ENCODE measurements around the gene COL11A1. TPM values are rescaled to one million over a fixed set of nuclear protein-coding genes. Genes with fewer than 3 reads are reported as not detected.

Gene COL11A1
- total RNA-seq, 1 donor from 2014 or later: 0.38 TPM

DNA sequence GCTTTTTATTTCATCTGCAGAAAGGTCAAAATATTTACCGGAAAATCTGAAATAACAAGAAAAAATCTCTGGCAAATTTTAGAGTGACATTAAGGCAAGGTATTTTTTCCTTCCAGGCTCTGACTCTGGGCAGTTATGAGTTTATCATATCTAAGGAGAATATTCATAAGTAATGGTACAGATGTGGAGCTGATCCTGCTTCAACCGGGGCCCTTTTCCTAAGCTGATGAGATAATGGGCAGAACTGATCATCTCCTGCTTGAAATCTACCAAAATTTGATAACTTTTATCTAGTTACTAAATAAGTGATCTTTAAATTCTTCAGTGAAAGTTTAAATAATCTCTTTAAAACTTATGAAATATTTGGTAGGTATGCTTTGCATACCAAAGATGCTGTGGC is 211.6 kb downstream of the COL11A1 start:
- TF ChIP-seq, protein P1, sequence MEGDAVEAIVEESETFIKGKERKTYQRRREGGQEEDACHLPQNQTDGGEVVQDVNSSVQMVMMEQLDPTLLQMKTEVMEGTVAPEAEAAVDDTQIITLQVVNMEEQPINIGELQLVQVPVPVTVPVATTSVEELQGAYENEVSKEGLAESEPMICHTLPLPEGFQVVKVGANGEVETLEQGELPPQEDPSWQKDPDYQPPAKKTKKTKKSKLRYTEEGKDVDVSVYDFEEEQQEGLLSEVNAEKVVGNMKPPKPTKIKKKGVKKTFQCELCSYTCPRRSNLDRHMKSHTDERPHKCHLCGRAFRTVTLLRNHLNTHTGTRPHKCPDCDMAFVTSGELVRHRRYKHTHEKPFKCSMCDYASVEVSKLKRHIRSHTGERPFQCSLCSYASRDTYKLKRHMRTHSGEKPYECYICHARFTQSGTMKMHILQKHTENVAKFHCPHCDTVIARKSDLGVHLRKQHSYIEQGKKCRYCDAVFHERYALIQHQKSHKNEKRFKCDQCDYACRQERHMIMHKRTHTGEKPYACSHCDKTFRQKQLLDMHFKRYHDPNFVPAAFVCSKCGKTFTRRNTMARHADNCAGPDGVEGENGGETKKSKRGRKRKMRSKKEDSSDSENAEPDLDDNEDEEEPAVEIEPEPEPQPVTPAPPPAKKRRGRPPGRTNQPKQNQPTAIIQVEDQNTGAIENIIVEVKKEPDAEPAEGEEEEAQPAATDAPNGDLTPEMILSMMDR (IDR thresholded peaks at IDR 0.05; ENCODE audit: insufficient read depth, low read length, poor library complexity, severe bottlenecking): no peak
- DNase-seq (ENCODE audit: low read depth): no peak
- Histone ChIP-seq H3K36me3 (ENCODE audit: control insufficient read depth, insufficient read depth, low read length) (no peaks in the 10 kb centered on the region), H3K4me3 (ENCODE audit: low read depth, low read length) (no peak overlapping the region), H3K27me3 (ENCODE audit: control insufficient read depth, insufficient read depth, low read length) (no peaks in the 10 kb centered on the region)

DNA sequence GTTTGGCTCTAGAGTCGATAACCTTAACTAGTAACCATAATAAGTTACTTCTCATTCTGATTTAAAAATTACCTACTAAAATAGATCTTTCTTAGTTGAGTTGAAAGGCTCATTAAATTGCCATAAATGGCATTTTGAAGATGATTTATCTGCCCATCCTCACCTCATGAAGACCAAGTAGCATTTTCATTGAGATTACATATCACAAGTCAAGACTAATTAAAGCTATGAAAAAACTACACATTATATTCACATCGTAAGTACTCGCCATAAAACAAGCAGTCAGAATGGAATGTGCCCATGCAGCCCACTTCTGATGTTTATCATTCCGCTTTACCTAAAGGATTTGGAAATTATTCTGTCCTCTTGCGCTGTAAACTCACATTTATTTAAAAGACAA is 212.0 kb downstream of the COL11A1 start:
- DNase-seq (ENCODE audit: low read depth): no peak
- Histone ChIP-seq H3K4me3 (ENCODE audit: low read depth, low read length) (no peak overlapping the region), H3K36me3 (ENCODE audit: control insufficient read depth, insufficient read depth, low read length) (no peaks in the 10 kb centered on the region), H3K27me3 (ENCODE audit: control insufficient read depth, insufficient read depth, low read length) (no peaks in the 10 kb centered on the region)
- TF ChIP-seq, protein P1 (IDR thresholded peaks at IDR 0.05; ENCODE audit: insufficient read depth, low read length, poor library complexity, severe bottlenecking): no peak

DNA sequence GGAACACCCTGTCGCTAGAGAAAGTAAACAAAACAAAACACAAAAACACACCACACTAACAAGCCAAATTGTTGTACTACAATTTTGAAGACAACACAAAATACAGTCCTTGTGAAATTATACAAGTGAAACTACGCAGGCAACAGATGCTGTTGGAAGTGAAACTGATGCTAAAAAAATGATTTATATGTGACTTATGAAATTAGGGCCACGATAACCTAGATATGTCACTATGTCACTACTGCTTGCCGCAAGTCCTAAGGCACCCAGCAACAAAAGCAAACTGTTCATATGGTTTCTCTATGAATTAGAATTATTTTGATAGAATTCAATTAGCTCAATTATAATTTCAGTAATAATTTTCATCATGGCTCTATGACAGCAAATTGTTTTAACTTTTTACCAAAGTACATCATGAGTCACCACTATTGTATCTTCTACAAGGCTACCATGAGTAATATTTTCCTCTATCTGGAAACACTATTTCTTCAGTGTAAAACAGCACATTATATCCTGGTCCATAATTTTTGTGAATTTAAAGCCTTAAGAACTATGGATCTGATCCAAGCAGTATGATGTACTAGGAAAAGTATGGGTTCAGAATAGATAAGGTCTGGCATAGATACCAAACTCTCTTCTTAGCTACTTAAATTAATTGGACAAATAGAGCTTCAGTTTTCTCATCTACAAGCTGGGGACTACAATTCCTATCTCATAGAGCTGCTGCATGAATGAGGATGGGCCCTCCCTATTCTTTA is 216.3 kb downstream of the COL11A1 start:
- no peaks in the 10 kb centered on the region for H3K27me3 ChIP-seq (ENCODE audit: control insufficient read depth, insufficient read depth, low read length)
- no peaks in the 10 kb centered on the region for H3K36me3 ChIP-seq (ENCODE audit: control insufficient read depth, insufficient read depth, low read length)
- no peak for DNase-seq (ENCODE audit: low read depth)
- TF ChIP-seq, protein P1 (IDR thresholded peaks at IDR 0.05; ENCODE audit: insufficient read depth, low read length, poor library complexity, severe bottlenecking): no peak
- H3K4me3 ChIP-seq (ENCODE audit: low read depth, low read length): no peak overlapping the region

DNA sequence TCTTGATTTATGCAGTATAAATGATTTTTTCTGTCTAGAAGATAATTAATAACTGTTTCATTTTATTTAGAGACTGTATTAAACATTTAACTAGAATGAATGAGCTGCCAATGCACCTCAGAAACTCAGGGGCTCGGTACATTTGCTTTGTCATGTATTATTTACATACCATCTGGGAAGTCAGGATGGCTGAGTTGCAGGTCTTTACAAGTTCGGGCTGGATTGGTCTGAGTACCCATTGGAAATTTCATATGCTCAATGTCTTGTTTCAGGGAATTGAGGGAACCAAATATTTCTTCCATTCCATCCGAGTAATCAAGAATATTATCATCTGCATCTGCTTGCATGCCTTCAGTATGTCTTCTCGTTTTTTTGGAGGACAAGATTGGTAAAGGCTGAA is 221.7 kb downstream of the COL11A1 start:
- DNase-seq (ENCODE audit: low read depth): no peak

DNA sequence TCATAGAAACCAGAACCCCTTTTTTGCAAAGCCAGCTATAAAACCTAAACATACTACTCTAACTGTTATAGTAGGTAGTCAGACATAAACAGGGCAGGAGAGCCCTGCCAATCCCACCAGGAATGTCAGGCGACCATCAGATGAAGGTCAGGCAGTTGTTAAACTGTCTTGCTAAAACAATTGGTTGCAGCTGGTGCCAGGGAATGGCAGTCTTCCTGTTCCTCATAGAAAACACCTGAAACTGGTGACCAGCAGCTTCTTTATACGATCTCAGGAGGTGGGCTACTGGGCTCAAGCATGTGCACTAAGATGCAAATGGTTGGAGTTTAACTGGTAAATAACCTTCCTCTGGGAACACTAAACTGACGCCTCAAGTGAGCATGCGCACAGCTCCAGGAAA is 224.1 kb downstream of the COL11A1 start:
- no peak for DNase-seq (ENCODE audit: low read depth)
- Histone ChIP-seq H3K36me3 (ENCODE audit: control insufficient read depth, insufficient read depth, low read length) (no peaks in the 10 kb centered on the region), H3K27me3 (ENCODE audit: control insufficient read depth, insufficient read depth, low read length) (no peaks in the 10 kb centered on the region), H3K4me3 (ENCODE audit: low read depth, low read length) (no peak overlapping the region)
- TF ChIP-seq, protein P1 (IDR thresholded peaks at IDR 0.05; ENCODE audit: insufficient read depth, low read length, poor library complexity, severe bottlenecking): no peak

More for the DNA sequence above, 221.7 kb downstream of the COL11A1 start:
- Histone ChIP-seq H3K4me3 (ENCODE audit: low read depth, low read length) (no peak overlapping the region), H3K36me3 (ENCODE audit: control insufficient read depth, insufficient read depth, low read length) (no peaks in the 10 kb centered on the region), H3K27me3 (ENCODE audit: control insufficient read depth, insufficient read depth, low read length) (no peaks in the 10 kb centered on the region)
- TF ChIP-seq, protein P1 (IDR thresholded peaks at IDR 0.05; ENCODE audit: insufficient read depth, low read length, poor library complexity, severe bottlenecking): no peak

All from kidney epithelial cell (primary cell).